Epithelial cell of esophagus (primary cell): ENCODE results near the gene TSPAN5.

Experiments
- DNase-seq: peaks from one replicate; pipeline ENCODE4 v3.0.0; 2010; ENCODE audit warnings: low read depth
- H3K4me3 ChIP-seq: 2 replicates; pipeline ENCODE4 v1.5.1; 2011; ENCODE audit warnings: mild to moderate bottlenecking, low read length, control low read depth
- TF ChIP-seq, protein P1 (sequence below): IDR thresholded peaks from 2 replicates; pipeline ENCODE4 v1.5.1; 2011; ENCODE audit warnings: low read depth, mild to moderate bottlenecking, low read length, control low read depth, inconsistent platforms; ENCODE audit not compliant: insufficient read depth; ENCODE audit errors: missing control alignments

Gene TSPAN5

DNA sequence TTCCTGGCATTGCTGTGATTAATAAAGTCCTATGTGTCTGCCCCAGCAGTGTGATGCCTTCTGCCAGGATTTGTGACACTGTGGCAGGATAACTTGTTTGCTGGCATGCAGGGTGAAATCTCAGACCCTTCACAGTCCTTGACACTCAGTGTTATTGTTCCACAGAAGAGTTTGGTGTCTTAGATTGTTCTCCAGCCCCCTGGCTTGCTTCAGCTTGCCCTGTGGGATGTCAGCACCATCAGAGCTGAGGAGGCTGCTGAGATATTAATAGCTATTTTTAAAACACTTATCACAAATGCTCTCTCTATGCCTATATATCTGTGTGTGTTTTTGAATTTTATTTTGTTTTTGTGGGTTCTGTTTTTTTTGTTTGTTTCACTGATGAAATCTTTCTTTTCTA lies 136.9 kb downstream of the TSPAN5 start:
- no peak for DNase-seq
- H3K4me3 ChIP-seq, result no peak overlapping the region
- TF ChIP-seq, protein P1, sequence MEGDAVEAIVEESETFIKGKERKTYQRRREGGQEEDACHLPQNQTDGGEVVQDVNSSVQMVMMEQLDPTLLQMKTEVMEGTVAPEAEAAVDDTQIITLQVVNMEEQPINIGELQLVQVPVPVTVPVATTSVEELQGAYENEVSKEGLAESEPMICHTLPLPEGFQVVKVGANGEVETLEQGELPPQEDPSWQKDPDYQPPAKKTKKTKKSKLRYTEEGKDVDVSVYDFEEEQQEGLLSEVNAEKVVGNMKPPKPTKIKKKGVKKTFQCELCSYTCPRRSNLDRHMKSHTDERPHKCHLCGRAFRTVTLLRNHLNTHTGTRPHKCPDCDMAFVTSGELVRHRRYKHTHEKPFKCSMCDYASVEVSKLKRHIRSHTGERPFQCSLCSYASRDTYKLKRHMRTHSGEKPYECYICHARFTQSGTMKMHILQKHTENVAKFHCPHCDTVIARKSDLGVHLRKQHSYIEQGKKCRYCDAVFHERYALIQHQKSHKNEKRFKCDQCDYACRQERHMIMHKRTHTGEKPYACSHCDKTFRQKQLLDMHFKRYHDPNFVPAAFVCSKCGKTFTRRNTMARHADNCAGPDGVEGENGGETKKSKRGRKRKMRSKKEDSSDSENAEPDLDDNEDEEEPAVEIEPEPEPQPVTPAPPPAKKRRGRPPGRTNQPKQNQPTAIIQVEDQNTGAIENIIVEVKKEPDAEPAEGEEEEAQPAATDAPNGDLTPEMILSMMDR, result no peak

DNA sequence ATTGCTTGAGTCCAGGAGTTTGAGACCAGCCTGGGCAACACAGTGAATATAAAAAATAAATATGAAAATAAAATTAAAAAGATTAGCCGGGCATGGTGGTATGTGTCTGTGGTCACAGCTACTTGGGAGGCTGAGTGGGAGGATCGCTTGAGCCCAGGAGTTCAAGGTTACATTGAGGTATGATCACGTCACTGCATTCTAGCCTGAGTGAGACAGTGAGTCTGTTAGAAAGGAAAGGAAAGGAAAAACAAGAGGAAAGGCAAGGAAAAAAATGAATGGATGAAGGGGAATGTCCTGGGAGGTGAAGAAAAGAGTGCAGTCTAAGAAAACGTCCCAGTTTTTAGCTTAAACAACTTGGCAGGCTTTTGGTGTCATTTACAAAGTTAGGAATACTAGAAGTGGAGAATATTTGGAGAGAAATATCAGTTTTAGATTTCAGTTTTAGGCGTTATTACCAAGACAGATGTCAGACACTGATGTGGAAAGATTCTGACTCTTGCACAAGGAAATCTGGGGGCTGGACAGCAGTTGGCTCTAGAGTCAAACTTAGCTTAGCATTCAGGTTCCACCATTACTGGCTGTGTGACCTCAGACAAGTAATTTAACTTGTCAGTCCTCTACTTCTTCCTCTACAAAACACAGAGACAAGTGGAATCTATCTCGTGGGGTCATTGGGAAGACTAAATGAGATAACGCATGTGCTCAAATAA lies 139.0 kb downstream of the TSPAN5 start:
- H3K4me3 ChIP-seq, result no peak overlapping the region
- no peak for DNase-seq
- TF ChIP-seq, protein P1, result no peak

DNA sequence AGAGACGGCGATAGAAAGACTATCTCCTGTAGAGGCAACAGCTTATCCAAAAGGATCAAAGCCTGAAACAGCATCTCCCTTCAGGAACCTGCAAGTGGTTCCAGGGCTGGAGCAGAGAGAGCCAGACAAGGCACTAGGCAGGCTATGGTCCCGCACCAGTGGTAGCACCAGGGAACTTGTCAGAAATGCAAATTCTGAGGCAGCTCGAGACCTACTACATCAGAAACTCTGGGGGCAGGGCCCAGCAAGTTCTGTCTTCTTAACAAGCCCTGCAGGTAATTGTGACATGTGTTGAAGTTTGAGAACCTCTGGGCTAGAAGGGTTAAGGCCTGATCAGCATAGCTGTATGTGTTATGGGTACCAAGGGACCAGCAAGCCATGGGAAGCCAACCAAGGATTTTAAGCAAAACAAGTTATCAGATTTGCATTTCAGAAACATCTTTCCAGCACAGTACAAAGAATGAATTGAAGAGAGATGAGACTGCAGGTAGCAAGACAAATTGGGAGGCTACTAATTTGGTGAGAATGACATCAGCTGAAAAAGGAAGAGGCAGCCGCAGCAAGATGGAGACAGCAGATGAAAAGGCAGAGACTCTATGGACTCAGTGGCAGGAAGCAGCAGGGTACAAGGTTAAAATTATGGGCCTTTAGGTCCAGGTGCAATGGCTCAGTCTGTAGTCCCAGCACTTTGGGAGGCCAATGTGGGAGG lies 139.7 kb downstream of the TSPAN5 start:
- no peak overlapping the region for H3K4me3 ChIP-seq
- TF ChIP-seq, protein P1, result no peak
- DNase-seq, result no peak

DNA sequence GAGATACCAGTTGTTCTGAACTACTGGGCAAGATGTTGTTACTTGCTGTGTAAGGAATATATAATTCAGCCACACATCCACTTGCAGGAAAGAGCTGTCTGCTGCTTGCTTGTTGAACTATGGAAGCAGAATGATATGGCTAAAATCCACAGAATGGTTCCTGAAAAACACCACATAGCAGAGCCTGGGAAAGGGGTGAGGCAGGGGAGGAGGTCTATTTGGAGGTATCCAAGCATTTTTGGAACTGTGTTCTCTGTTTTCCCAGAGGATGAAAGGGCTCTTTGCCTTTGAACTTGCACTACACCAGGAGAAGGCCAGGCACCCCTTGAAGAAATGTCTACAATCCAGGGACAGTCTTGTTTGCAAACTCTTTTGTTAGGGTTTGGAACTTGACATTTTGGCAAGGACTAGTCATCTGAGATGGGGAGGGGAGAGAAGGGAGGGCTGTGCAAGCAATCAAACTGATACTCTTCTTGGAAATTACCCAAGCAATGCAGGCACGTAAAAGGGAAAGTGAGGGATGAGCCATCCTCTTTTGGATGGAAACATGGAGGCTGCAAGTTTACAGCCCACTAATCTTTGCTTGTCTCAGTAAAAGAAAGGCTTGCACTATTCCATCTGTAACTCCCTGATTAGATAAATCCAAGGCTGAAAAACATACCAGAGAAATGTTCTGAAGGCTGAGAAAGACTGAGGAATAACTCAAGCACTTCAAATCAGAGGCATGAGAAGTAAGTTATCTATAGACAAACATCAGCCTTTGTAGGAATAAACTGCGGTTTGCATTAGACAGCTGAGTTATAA lies 141.0 kb downstream of the TSPAN5 start:
- no peak overlapping the region for H3K4me3 ChIP-seq
- TF ChIP-seq, protein P1, result no peak
- DNase-seq, result no peak

DNA sequence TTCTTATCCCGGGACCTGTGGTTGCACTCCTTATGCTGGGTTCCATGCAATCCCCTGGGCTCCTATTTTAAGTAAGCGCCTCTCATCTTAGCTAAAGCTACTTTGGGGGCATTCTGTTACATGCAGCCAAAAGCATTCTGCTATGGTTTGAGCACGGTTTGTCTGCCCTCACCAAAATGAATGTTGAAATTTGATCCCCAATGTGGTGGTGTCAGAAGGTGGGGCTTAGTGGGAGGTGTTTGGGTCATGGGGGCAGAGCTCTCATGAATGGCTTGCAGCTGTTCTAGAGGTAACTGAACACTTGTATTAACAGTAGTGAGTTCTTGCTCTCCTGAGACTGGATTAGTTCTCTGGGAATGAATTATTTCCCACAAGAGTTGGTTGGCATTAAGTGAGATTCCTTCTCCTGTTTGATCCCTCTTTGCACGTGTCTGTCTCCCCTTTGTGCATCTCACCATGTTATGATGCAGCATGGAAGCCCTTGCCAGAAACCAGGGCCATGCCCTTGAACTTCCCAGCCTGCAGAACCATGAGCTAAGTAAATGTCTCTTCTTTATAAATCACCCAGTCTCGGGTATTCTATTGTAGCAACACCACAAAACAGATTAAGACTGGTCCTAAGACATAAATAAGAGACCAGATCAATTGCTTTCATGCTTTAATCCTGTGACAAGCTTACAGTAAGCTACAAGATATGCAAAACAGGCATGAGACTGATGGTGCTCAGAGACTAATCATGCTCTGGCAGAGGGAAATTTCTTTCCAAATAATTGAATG lies 141.8 kb downstream of the TSPAN5 start:
- H3K4me3 ChIP-seq, result no peak overlapping the region
- TF ChIP-seq, protein P1, result no peak
- DNase-seq, result no peak

DNA sequence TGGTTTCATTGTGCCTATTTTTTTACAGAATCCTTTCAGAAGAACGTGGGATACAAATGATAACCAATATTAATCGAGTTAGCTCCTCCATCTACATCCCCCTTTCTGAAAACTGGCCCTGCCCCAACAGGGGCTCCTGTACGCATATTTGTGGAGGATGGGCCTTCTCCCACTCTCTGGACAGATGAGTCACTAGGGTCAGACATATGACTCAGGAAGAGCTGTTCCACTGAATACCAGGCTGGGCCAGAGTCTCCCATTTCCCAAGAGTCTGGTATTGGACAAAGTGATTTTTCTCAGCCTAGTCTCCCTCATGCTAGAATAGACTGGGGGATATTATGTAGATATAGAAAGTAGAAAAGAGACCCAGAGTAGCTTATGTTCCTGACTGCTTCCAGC lies 142.4 kb downstream of the TSPAN5 start:
- H3K4me3 ChIP-seq, result no peak overlapping the region
- peak; percentile 73 for DNase-seq
- TF ChIP-seq, protein P1, result no peak
